Measurements from ENCODE around the gene ZSCAN25.
"Not testable (repeated sequence)": the region's sequence is repeated elsewhere in the genome, so short reads cannot be mapped to it uniquely, and the experiment has no call there.

ZSCAN25 gene

GRCh38 chr7:99618726-99619125 is 2.0 kb downstream of the ZSCAN25 start:
- no peak for DNase-seq

- DNase-seq = no peak
These were observed 2.9 kb downstream of the ZSCAN25 start for GRCh38 chr7:99619571-99620130.

GRCh38 chr7:99621271-99621670 is 4.5 kb downstream of the ZSCAN25 start:
- DNase-seq = no peak

- no peak for DNase-seq
These were observed 5.8 kb downstream of the ZSCAN25 start for GRCh38 chr7:99622596-99622995.

GRCh38 chr7:99623091-99623693 is 6.4 kb downstream of the ZSCAN25 start:
- DNase-seq = peak in 1 of 2 donors; percentile 15

GRCh38 chr7:99623702-99624447 is 7.1 kb downstream of the ZSCAN25 start:
- peak in 1 of 2 donors; percentile 10 for DNase-seq

GRCh38 chr7:99624484-99624883 is 7.7 kb downstream of the ZSCAN25 start:
- DNase-seq = peak; percentile 47 to 74

- no peak for DNase-seq
These were observed 8.6 kb downstream of the ZSCAN25 start for GRCh38 chr7:99625321-99625720.

- DNase-seq = no peak
These were observed 9.2 kb downstream of the ZSCAN25 start for GRCh38 chr7:99625961-99626360.

- DNase-seq = no peak
These were observed 9.9 kb downstream of the ZSCAN25 start for GRCh38 chr7:99626661-99627060.

- DNase-seq = no peak
These were observed 10.8 kb downstream of the ZSCAN25 start for GRCh38 chr7:99627513-99627912.

GRCh38 chr7:99628471-99629465 is 12.0 kb downstream of the ZSCAN25 start:
- DNase-seq = no peak

- DNase-seq = no peak
These were observed 12.9 kb downstream of the ZSCAN25 start for GRCh38 chr7:99629643-99630042.

GRCh38 chr7:99631295-99632109 is 14.8 kb downstream of the ZSCAN25 start:
- DNase-seq = no peak

- DNase-seq = not testable (repeated sequence)
These were observed 20.7 kb downstream of the ZSCAN25 start for GRCh38 chr7:99637414-99637813.

- no peak for DNase-seq
These were observed 22.0 kb downstream of the ZSCAN25 start for GRCh38 chr7:99638731-99639130.

- no peak for DNase-seq
These were observed 22.5 kb downstream of the ZSCAN25 start for GRCh38 chr7:99639267-99639666.

- DNase-seq = no peak
These were observed 25.3 kb downstream of the ZSCAN25 start for GRCh38 chr7:99642027-99642426.

- no peak for DNase-seq
These were observed 26.7 kb downstream of the ZSCAN25 start for GRCh38 chr7:99643464-99643863.

GRCh38 chr7:99644431-99644830 is 27.7 kb downstream of the ZSCAN25 start:
- no peak for DNase-seq

- DNase-seq = no peak
These were observed 28.8 kb downstream of the ZSCAN25 start for GRCh38 chr7:99645590-99645989.

- no peak for DNase-seq
These were observed 32.1 kb downstream of the ZSCAN25 start for GRCh38 chr7:99648843-99649242.
